HG02973 (cell line): ENCODE measurements around the gene TMC1.

Source experiments
- ATAC-seq: cut with Tn5 transposase; IDR thresholded peaks from one replicate; pipeline ENCODE4 v1.9.1; 2021; ENCODE audit warnings: moderate library complexity; ENCODE audit not compliant: unreplicated experiment

The TMC1 gene

DNA sequence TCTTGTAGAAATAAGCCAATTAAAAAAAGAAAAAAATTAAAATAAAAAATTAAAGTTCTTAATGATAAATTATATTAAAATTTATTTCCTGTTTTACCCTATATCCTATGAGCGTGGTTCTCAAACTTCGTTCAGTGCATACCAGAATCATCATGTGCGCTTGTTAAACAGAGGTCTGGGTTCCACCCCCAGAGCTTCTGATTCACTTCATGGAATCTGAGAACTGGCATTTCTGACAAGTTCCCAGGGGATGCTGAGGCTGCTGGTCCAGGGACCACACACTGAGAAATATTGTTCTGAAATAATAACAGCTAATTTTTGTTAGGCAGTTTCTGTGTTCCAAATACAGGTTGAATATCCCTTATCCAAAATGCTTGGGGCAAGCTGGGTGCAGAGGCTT, 79.3 kb downstream of the TMC1 start:
- ATAC-seq: no peak

DNA sequence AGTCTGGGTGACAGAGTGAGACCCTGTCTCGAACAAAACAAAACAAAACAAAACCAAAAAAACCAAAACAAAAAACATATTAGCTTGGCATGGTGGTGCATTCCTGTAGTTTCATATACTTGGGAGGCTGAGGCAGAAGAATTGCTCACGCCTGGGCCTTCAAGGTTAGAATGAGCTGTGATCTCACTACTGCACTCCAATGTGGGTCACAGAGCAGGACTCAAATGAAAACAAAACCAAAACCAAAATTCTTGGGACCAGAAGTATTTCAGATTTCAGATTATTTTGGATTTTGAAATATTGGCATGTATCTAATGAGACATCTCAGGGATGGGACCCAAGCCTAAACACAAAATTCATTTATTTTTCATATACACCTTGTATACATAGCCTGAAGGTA, 80.2 kb downstream of the TMC1 start:
- no peak for ATAC-seq

DNA sequence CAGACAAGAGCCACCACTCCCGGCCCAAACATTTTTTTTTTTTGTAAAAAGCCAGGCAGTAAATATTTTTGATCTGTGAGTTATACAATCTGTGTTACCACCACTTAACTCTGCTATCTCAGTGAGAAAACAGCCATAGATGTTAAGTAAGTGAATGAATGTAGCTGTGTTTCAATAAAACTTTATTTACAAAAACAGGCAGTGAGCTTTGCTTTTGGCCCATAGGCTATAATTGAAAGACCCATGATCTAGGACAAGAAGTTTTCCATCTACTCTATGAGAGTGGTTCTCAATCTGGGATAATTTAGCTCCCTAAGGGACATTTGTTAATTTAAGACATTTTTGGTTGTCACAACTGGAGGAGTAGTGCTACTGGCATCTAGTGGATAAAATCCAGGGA, 91.0 kb downstream of the TMC1 start:
- ATAC-seq: no peak

DNA sequence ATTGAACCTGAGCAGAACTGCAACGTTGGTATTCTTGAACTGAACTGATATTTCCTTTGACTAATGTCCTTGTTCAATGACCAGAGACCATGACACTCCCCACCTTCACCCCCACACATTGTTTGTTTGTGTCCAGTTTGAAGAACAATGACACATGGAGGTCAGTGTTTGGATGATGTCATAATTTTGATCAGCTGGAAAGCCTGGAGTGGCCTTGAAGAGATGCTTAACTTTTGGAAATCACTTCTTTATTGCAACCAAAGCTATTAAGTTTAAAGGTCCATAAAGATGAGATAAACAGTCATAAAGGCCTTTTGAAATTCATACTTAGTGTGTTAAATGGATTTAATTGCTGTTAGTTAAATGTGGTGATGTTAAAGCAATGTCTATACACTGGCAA, 92.7 kb downstream of the TMC1 start:
- ATAC-seq: no peak

DNA sequence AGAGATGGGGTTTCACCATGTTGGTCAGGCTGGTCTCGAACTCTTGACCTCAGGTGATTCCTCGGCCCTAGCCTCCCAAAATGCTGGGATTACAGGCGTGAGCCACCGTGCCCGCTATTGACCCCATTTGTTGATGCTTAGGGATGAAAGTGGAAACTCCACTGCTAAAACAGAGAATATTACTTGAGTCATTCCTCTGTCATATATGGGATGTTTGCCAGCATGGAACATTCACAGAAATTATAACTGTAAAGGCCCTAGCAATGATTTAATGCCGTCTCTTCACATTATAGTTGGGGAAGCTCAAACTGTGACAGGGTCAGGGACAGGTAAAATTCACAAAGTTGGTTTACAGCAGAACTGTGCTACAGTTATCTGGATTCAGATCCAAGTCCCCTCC, 94.5 kb downstream of the TMC1 start:
- ATAC-seq: no peak

DNA sequence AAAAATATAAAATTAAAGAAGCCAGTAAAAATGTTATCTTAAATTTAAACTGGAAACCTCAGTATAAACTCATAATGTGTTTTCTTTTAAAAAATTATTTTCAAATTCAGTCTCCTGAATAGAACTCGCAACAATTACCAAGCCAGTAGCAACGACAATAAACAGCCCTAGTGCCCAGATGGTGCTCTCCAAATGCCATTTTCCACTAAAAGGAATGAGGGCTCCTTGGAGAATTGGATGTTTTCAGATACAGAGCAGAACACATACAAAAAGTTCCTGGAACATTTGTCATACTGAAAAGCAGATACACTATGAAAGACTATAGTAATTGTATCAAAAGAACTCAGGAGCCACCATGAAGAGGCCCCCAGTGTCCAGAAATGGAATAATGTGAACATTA, 97.4 kb downstream of the TMC1 start:
- ATAC-seq: no peak

DNA sequence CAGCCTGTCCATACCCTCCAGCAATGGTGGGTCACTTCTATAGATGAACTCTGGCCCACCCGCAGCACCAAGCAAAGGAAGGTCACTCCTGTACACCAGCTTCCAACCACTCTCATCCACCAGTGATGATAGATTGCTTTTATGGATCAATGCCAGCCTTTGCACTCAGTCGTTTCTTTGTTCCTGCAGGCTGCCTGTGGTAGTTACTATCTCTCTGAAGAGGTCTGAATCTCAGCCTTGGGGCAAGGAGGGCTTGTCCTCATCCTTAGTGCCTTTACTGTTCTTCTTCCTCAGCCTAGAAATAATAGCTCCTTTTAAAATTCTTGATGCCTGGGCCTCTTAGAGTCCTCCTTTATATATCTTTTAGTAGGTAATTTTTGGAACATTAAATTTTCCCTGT, 100.8 kb downstream of the TMC1 start:
- no peak for ATAC-seq

DNA sequence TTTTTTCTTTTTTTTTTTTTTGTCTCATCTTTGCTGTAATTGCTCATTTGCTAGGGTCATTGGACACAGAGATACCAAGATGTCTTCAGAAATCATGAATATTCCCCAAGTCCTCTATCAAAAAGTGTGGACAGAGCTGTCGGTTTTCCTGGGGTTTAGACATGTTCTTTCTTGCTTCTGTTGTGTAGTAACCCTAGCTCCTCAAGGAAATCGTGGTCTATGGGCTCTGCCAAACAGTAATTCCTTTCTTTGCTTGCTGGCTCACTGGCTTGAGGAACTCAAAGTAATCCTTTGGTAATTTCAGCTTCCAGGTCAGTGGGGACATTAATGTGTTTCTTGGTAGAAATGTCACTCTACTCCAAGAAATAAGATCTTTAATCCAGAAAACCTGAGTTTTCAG, 101.7 kb downstream of the TMC1 start:
- no peak for ATAC-seq

DNA sequence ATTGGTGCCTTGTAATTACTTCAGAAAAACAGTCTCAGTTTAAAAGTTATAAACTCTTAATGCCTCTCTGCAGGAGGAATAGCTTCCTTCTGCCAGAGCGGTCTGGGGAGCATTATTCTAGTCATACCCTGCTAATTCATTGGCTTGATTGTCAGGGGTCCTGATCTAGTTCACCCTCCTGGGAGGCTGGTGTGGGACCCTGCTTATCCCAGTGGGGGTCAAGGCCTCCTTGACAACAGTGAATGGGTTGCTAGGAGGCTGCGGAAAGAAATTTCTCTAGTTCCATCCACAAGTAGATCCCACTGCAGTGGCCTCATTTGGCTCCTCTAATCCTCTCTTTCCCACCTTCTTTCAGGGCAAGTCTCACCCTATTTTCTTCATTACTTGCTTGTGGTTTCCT, 105.7 kb downstream of the TMC1 start:
- ATAC-seq: no peak

DNA sequence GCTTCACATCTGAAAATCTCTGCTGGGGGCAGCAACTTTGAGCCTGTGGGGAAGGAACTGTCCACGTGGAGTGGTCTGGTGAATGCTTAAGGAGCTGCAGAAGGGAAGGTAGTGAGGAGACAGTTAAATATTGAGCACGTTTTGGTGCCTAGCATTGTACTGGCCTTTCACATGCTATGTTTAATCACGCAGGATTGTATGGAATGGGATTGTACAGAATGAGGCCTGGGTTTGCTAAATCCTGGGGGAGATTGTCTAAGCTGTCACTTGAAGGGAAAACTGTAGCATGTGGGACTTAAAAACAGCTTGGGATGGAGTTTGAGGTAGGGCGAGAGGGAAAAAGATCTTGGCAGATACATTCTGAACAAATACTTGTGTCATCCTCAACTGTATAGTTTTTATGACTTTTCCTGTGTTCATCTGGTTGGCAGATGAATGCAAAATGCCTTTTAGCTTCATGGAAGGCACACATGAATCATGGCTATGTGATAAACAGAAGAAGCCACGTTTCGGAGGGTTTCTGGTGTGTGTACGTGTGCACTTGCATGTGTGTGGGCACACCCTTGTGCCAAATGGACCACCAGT, 106.6 kb downstream of the TMC1 start:
- no peak for ATAC-seq

DNA sequence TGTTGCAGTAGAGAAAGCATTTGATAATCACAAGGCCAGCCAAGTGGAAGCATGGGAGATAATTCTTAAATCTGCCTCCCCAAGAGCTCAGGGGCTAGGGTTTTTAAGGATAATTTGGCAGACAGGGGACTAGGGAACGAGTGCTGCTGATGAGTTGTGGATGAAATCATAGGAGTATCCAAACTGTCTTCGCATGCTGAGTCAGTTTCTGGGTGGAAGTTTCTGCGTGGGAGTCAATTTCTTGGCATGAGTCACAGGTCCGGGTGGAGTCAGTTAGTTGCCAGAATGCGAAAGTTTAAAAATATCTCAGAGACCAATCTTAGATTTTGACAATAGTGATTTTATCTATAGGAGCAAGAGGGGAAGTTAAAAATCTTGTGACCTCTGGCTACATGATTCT, 112.6 kb downstream of the TMC1 start:
- no peak for ATAC-seq

DNA sequence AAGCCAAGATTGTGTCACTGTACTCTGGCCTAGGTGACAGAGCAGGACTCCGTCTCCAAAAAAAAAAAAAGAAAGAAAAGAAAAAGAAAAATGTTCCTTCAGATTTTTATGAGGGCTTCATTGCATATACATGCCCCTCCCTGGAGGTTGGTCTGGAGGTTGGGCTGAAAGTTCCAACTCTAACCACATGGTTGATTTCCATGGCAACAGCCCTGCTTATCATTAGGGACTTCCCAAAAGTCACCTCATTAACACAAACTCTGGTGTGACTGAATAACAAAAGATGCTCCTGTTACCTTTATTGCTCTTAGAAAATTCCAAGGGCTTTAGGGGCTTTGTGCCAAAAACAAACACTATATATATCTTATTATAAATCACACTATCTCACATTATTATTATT, 113.8 kb downstream of the TMC1 start:
- ATAC-seq: peak; percentile 93

DNA sequence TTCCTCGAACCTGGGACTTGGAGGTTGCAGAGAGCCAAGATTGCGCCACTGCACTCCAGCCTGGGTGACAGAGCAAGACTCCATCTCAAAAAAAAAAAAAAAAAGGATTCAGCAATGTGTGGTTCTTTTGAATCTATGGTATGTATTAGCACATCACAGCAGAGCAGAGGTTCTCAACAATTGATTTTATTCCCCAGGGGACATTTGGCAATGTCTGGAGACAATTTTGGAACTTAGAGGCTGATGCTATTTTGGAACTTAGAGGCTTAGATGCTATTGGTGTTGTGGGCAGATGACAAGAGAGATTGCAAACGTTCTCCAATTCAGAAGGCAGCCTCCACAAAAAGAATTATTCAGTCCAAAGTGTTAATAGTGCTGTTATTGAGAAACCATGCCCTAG, 115.2 kb downstream of the TMC1 start:
- no peak for ATAC-seq

DNA sequence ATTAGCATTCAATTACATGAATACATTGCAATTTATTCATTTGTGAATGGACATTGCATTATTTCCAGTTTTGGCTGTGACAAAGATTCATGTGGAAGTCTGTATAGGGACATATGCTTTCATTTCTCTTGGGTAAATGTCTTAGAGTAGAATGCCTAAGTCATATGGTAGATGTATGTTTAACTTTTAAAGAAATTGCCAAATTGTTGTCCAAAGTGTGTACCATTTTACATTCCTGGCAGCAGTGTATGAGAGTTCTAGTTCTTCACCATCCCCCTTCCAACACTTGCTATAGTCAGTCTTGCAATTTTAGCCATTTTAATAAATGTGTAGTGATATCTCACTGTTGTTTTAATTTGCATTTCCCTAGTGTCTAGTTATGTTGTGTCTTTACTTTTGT, 122.2 kb downstream of the TMC1 start:
- ATAC-seq: no peak

DNA sequence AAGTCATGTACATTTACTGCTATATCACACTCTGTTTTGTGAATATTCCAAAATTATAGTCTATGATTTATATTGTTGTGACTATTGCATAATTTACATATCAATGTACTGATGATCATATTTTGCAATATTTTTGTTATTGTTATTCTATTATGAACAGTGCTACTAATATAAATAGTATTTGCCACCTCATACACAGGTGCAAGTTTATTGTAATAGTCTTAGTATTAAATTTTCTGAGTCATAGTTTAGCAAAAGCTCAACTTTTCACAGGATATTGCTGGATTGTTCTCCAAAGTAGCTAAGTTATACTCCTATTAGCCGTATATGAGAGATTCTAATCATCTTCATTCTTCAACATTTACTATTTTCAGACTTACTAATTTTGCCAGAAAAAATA, 124.7 kb downstream of the TMC1 start:
- ATAC-seq: no peak

DNA sequence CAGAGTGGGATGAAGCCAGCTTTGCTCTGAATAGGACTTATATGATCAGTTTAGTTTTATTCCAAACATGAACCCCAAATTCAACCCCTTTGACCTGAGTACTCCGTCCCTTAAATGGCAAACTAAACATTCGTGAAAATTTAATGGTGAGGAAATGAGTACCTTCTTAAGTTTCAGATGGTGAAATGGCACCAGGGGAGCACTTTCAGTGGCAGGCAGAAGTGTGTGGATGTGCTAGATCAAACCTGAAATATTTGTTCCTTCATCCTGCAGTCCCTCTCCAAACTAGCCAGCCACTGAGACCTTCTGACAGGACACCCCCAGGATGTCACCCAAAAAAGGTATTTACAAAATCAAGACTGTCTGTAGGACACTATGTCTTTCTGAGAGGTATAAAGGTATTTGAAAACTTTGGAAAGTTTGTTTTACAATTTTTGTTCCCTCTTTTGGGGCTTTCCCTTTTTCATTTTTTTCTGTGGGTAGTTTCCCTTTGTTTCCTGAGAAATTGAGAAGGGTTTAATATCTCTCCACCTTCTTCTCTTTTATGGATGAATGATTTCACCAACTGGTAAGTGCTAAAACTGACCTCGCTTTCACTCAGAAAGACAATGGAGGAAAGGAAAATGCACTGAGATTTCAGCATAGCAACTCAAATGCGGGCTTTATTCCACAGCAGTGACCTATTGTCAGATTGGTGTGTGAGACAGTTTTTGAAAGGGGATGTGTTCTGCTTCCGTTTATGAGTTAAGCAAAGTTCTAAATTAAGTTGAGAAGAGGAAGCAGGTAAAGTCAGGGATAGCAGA, 127.1 kb downstream of the TMC1 start:
- no peak for ATAC-seq

DNA sequence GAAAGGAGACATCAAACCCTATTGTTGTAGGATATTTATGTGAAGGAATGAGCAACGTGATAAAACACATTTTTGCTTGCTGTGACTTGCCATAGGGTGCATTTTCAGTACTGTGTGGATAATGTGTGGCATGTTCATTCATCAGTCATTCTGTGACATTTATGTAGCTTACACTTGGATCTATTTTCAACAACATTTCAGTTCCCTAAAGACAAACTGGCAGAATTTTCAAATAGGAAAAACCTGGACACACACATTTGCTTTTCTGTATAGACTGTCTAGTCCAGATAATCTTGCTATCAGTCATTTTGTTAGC, 127.7 kb downstream of the TMC1 start:
- ATAC-seq: no peak

DNA sequence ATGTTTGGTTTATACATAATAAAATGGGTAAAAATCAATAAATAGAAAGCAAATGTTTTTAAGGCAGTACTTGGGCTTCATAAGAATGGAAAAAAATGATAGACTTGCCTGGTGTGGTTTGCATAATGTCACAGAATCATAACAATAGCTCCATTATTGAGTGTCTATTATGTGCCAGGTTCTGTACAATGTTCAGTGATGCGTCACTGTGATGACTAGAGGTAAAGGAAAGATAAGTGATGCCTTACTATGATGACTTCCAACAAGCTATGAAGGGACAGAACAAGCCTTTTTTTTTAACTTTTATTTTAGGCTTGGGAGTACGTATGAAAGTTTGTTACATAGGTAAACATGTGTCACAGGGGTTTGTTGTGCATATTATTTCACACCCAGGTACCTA, 128.8 kb downstream of the TMC1 start:
- no peak for ATAC-seq

DNA sequence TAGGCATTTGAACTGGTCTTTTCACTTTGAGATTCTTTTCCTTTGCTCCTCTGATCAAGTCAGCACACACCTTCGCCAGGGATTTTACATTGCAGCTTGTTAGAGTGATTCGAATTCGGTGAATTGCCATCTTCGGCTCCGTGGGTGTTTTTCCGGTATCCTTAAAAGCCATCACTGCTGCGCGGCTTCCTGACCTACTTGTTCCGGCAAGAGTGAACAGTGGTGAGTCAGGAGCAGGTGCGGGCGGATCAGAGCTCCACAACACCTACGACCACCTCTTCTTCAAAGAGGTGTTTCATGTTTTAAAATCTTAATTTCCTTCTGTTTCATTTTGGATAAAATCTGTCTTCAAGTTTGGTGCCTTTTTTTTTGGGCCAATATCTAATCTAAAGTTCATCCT, 134.6 kb downstream of the TMC1 start:
- no peak for ATAC-seq

DNA sequence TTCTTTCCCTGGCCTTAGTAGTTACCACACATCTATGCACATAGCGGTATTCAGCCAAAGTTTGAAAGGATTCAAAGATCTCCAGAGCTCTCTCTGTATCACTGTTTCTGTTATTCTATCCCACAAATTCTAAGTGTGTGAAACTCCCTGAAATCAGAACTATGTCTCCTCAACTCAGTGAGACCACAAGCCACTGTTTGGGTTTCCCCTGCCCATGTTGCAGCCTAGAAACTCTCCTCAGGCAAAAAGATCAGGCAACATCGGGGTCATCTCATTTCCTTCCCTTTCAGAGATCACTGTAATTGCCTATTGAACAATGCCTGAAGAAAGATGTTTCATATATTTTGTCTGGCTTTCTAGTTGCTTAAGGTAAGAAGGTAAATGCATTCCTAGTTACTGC, 135.6 kb downstream of the TMC1 start:
- ATAC-seq: no peak

DNA sequence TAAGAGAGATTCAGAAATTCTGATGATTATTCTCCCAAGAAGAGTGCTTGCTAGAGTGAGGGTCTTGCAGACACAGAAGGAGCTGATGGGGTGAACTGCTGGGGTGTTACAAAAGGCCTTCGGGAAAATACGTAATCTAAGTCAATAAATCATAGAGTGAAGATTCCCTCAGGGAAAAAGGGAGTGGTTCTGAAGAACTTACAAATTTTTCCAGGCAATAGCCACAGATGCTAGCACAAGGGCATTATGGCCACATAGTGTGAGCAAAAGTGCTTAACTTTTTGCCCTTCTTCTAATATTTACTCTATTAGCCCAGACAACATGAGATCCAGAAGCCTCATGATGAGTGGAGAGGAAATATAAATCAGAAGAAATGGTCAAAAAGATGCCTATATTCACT, 137.3 kb downstream of the TMC1 start:
- ATAC-seq: no peak

DNA sequence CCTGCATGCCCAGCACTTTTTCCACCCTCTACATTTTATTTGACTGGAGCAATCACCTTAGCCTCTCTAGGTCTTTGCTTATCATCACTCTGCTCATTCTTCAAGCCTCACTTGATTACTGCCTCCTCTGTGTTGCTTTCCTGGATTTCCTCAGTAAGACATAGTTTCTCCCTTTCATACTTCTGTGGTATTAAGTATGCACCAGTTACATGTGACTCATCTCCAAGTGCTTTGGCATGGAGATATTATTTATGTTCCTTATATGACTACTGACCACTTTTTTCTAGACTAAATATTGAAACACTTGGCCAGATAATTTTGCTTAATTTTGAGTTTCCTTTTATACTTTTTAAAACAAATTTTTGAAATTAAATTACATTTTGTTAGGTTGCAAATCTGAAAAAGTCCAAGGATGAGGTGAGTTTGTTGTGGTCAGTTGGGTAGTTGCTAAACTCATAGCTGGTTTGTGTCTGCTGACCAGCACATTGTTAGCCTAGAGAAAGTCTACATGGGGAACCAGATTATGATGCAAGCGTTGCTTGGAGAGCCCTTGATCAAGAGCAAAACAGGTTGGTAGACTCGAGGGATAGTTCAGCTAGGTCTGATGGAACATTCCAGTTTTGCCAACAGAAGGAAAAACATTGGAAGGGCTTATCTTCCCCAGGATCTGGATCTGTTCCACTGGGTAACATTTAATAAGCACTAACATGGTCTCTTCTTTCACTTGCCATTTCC, 140.2 kb downstream of the TMC1 start:
- ATAC-seq: no peak

DNA sequence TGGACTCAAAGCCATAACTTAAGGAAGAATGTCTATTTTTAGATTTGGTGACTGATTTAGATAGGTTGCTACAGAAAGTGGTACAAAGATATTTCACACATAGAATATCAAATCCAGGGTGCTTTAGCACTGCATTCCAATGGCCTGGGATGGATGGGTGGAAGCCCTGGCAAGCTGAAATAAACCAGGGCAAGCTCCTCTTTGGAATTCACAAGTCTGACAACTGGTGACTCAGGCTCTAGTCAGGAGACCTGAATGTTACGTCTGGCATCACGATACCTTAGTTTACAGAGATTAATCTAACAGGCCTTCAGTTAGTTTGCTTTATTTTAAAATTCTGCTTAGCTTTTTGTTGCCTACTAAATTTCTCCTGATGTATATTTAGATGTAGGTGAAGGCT, 144.0 kb downstream of the TMC1 start:
- ATAC-seq: no peak
